Muscle layer of duodenum (tissue), 2 donors: ENCODE data around the gene CCNB1.

Experiments
- H3K27ac ChIP-seq: one replicate; pipeline ENCODE4 v1.7.0; 2013; ENCODE audit warnings: mild to moderate bottlenecking, low read length
- H3K27me3 ChIP-seq: one replicate; pipeline ENCODE4 v1.7.0; 2013; ENCODE audit warnings: low read depth, mild to moderate bottlenecking, control low read depth, low read length
- H3K36me3 ChIP-seq, 2 donors: one replicate each; pipeline ENCODE4 v1.7.0; 2013; ENCODE audit warnings: low read length in 2 of 2, control low read depth in 1 of 2, mild to moderate bottlenecking in 1 of 2; ENCODE audit not compliant: insufficient read depth in 2 of 2, control insufficient read depth in 1 of 2
- H3K4me1 ChIP-seq, 2 donors: one replicate each; pipeline ENCODE4 v1.7.0; 2013; ENCODE audit warnings: low read length in 2 of 2, mild to moderate bottlenecking in 2 of 2, control low read depth in 1 of 2, moderate library complexity in 1 of 2; ENCODE audit not compliant: insufficient read depth in 2 of 2, control insufficient read depth in 1 of 2
- H3K4me3 ChIP-seq, 2 donors: one replicate each; pipeline ENCODE4 v1.7.0; 2013; ENCODE audit warnings: low read length in 2 of 2, low read depth in 1 of 2, mild to moderate bottlenecking in 1 of 2
- H3K9me3 ChIP-seq, 2 donors: one replicate each; pipeline ENCODE4 v1.7.0; 2013; ENCODE audit warnings: low read length in 2 of 2, control low read depth in 1 of 2, mild to moderate bottlenecking in 1 of 2; ENCODE audit not compliant: control insufficient read depth in 1 of 2
- donor health status: healthy.

CCNB1 gene

DNA sequence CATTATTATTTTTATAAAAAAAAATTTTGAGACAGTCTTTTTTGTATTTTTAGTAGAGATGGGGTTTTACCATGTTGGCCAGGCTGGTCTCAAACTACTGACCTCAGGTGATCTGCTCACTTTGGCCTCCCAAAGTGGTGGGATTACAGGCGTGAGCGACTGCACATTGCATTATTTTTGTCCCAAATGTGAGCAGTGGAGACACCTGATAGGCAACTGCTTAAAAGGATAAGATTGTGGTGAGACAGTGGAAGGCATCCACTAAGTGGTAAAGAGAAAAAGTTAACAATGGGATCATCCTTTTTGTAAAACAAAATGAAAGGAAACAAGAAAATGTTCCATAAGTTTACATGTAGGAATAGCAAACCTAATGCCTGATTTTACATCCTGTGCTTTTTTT lies 20.4 kb downstream of the CCNB1 start:
- H3K27ac ChIP-seq: no peak overlapping the region
- no peak overlapping the region for H3K4me3 ChIP-seq
- H3K4me1 ChIP-seq: peaks cover 0 to 13% of the 10 kb centered on the region in 2 donors
- H3K36me3 ChIP-seq: no peaks in the 10 kb centered on the region
- H3K9me3 ChIP-seq: no peaks in the 10 kb centered on the region
- H3K27me3 ChIP-seq: no peaks in the 10 kb centered on the region

DNA sequence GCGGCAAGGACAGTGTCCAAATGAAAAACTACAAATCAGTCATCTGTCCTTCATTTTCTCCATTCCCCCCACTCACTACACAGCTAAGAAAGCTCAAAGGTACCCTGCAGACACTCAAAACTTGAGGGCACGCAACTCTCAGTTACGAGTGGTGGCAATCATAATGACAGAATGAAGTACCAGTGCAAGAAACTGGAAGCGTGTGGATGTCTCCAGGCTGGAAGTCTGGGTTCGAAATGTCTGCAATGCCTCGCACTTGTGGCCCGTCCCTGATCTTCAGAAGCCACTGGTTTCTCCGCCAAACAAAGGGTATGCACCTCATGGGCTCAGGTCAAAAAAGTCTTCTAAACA lies 21.8 kb downstream of the CCNB1 start:
- no peaks in the 10 kb centered on the region for H3K9me3 ChIP-seq
- H3K27ac ChIP-seq: peak overlapping the region; percentile 82
- H3K4me1 ChIP-seq: peaks cover 0 to 13% of the 10 kb centered on the region in 2 donors
- peak overlapping the region; percentile 83 to 97 for H3K4me3 ChIP-seq
- H3K36me3 ChIP-seq: no peaks in the 10 kb centered on the region
- no peaks in the 10 kb centered on the region for H3K27me3 ChIP-seq

DNA sequence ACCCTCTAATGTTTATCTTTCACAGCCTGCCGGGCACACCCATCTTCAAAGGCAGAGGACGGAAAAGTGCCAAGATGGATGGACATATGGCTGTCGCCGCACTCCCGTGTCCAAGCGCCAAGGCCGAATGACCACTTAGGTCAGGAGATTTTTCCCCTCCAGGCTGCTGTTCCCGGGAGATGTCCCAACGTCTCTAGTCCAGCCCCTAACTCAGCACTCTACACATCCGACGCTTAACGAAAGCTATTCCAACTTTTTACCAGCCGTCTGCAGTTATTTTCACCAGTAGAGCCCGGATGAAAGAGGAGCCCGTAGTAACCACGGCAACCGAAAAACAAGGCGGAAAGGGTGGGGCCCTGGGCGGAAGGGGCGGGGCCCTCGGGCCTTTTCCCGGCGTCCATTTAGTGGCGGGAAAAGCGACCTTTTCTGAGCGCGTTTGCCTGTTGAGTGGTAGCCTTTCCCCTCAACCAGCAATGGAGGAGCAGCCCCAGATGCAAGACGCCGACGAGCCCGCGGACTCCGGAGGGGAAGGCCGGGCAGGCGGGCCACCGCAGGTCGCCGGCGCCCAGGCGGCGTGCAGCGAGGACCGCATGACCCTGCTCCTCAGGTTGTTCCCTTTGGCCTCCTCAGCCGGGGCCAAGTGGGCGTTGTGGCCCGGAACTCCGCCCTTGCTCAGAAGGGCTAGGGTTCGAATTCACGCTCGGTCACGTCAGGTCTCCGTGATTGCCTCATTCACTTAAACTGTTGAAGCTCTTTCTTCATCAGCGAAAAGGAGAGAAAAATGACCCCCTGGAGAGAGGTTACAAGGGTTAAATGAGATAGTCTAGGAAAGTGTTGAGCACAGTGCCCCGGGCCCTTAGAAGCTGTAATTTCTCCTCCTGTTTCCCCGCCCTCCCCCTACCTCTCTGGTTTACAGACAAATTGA lies 22.5 kb downstream of the CCNB1 start, which contains the start of gene CENPH:
Gene CENPH, plus strand, starts transcription at position 422 of the 925 bp plus-strand sequence. Its CDS starts 52 bp downstream, at position 474.
- peak within 1 kb of the TSS; percentile 83 to 97 for H3K4me3 ChIP-seq
- H3K36me3 ChIP-seq: no peaks in the 10 kb centered on the region
- H3K4me1 ChIP-seq: peaks cover 0 to 13% of the 10 kb centered on the region in 2 donors
- H3K27ac ChIP-seq: peak within 1 kb of the TSS; percentile 82
- no peaks in the 10 kb centered on the region for H3K27me3 ChIP-seq
- H3K9me3 ChIP-seq: no peaks in the 10 kb centered on the region

DNA sequence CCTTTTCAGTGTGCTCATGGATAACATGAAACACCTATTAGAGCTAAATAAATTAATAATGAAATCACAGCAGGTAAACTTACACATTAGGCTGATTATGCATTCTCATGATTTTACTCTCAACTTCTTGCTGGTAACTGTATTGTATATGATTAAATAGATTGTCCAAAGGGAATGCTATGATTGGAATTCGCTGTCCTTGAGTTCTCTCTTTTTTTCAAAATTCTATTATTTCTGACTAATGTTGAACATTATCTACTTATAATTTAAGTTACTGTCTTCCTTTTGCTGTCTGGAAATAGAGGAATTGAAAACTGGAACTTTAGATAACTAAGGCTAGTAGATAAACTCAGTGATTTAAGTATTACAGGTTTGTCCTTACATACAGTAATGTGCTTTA lies 35.5 kb downstream of the CCNB1 start:
- Histone ChIP-seq H3K4me3 (no peak overlapping the region), H3K27ac (no peak overlapping the region), H3K4me1 (no peaks in the 10 kb centered on the region), H3K27me3 (no peaks in the 10 kb centered on the region), H3K9me3 (no peaks in the 10 kb centered on the region), H3K36me3 (no peaks in the 10 kb centered on the region)

DNA sequence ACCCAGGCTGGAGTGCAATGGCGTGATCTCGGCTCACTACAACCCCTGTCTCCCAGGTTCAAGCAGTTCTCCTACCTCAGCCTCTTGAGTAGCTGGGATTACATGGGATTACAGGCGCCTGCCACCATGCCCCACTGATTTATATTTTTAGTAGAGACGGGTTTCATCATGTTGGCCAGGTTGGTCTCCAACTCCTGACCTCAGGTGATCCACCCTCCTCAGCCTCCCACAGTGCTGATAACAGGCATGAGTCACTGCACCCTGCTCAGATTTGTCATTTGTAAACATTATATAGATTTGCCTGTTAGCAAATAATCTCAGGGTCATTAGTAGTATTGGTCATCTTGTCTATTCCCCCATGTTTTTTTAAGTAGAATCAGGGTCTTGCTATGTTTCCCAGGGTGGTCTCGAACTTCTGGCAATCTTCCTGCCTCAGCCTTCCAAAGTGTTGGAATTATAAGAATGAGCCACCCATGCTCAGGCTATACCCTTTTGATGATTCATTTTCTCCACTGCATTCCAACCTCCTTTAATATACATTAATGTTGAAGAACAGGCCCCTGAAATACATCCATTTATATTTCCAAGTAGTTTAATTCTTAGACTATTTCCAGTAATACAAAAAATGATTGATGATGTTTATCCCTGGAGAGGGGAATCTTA lies 39.7 kb downstream of the CCNB1 start:
- H3K9me3 ChIP-seq: no peaks in the 10 kb centered on the region
- no peak overlapping the region for H3K27ac ChIP-seq
- H3K4me3 ChIP-seq: no peak overlapping the region
- H3K36me3 ChIP-seq: no peaks in the 10 kb centered on the region
- no peaks in the 10 kb centered on the region for H3K4me1 ChIP-seq
- no peaks in the 10 kb centered on the region for H3K27me3 ChIP-seq

DNA sequence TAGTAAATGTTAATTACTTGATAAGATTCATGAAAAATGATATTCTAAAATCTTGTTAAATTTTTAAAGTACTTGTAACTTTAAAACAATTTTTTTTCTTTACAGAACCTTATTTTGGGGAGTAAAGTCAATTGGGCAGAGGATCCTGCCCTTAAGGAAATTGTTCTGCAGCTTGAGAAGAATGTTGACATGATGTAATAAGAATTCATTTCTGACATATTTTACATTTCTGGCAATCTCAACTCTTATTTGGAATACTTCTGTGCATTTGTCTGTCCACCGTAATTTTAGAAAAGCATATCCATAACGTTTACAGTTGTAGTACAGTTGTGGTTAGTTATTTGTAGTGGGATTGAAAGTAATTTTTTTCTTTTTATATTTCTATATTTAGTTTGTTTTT lies 42.7 kb downstream of the CCNB1 start:
- Histone ChIP-seq H3K4me1 (no peaks in the 10 kb centered on the region), H3K27me3 (no peaks in the 10 kb centered on the region), H3K9me3 (no peaks in the 10 kb centered on the region), H3K36me3 (no peaks in the 10 kb centered on the region), H3K4me3 (no peak overlapping the region), H3K27ac (no peak overlapping the region)

DNA sequence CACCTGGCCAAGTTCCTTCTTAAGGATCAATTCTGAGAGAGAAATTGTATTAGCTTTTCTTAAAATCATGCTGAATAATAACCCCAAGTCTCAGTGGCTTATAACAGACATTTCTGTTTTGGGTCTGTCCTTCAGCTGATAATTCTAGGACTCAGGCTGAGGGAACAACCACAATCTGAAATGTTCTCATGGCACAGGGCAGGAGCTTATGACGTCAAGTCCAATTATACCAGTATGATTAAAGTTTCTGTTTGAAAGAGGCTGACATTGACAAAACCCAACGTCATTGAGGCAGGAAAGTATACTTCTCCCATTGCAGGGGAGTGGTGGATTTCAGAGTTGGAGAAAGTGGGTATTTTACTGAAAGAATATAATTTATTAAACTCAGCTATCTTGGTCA lies 44.2 kb downstream of the CCNB1 start:
- H3K9me3 ChIP-seq: no peaks in the 10 kb centered on the region
- H3K27ac ChIP-seq: no peak overlapping the region
- no peak overlapping the region for H3K4me3 ChIP-seq
- no peaks in the 10 kb centered on the region for H3K4me1 ChIP-seq
- no peaks in the 10 kb centered on the region for H3K27me3 ChIP-seq
- no peaks in the 10 kb centered on the region for H3K36me3 ChIP-seq

DNA sequence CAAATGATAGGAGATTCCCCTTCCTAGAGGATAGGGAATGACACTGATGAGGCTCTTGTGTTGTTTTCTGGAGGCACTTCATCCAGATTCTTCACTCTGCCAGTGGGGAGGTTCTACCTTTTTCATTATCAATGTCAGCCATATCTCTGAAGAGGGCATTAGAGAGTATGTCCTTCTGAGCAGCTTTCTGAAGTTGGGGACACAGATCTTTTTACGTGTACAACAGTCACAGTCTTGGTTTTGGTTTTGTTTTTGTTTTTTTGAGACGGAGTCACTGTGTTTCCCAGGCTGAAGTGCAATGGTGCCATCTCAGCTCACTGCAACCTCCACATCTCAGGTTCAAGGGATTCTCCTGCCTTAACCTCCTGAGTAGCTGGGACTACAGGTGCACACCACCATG lies 45.1 kb downstream of the CCNB1 start:
- no peaks in the 10 kb centered on the region for H3K9me3 ChIP-seq
- H3K27ac ChIP-seq: no peak overlapping the region
- no peaks in the 10 kb centered on the region for H3K4me1 ChIP-seq
- H3K27me3 ChIP-seq: no peaks in the 10 kb centered on the region
- no peak overlapping the region for H3K4me3 ChIP-seq
- H3K36me3 ChIP-seq: no peaks in the 10 kb centered on the region

DNA sequence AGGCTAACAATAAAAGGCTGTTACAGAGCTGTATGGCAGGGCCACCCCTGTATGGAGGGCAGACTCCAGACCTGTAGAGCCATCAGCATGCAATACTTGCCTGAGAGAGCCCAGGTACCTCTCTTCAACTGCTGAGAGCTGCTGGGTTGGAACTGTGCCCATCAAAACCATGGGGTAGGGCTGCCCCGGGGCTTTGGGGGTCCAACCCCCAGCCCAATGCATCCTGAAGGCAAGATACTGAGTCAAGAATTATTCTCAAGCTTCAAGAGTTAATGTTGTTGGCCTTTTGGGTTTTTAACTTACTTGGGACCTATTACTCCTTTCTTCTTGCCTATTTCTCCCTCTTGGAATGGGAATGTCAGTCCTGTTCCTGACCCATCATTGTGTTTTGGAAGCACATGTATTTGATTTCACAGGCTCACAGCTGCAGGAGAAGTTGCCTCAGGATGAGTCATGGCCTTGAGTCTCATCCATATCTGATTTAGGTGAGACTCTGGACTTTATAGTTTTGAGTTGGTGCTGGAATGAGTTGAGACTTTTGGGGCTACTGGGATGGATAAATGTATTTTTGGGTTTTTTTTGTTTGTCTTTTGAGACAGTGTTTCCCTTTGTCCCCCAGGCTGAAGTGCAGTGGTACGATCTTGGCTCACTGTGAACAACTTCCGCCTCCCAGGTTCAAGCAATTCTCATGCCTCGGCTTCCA lies 46.7 kb downstream of the CCNB1 start:
- no peaks in the 10 kb centered on the region for H3K36me3 ChIP-seq
- peaks cover 0 to 3% of the 10 kb centered on the region in 2 donors for H3K4me1 ChIP-seq
- H3K27ac ChIP-seq: no peak overlapping the region
- no peak overlapping the region for H3K4me3 ChIP-seq
- no peaks in the 10 kb centered on the region for H3K9me3 ChIP-seq
- H3K27me3 ChIP-seq: no peaks in the 10 kb centered on the region

DNA sequence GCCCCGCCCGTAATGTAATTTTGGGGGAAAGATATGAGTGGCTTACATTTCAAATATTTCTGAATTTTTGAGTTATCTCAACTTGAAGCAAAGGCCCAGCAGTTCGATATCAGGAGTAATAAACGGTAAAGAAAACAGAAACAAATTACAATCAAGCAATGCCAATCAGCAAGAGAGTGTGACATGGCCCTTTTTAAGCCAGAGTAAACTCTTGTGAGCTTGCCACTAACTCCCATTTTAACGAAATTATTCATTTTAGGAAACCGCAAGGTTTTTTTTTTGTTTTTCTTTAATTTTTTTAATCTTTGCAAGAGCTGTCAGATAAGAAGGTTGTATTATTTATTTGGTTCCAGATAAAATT lies 50.2 kb downstream of the CCNB1 start:
- no peak overlapping the region for H3K27ac ChIP-seq
- H3K9me3 ChIP-seq: no peaks in the 10 kb centered on the region
- H3K4me1 ChIP-seq: peaks cover 0 to 10% of the 10 kb centered on the region in 2 donors
- H3K4me3 ChIP-seq: peak overlapping the region; percentile 89 to 95
- H3K27me3 ChIP-seq: no peaks in the 10 kb centered on the region
- no peaks in the 10 kb centered on the region for H3K36me3 ChIP-seq
